ENCODE results near the gene AMPD3. TPM values are rescaled to one million over a fixed set of nuclear protein-coding genes. Genes with fewer than 3 reads are reported as not detected.

AMPD3 gene
- total and polyA plus RNA-seq, 2 of the 13 experiments (the other 11 are each of a cell fraction or from before 2014, with no cell fraction given), result 0.33 to 2.3 TPM

- TF ChIP-seq ZNF710 (CRISPR knock-in tag; IDR thresholded peaks at IDR 0.05; ENCODE audit: borderline replicate concordance), result no peak
- TF ChIP-seq ZNF263 (CRISPR knock-in tag; IDR thresholded peaks at IDR 0.05), result no peak
- TF ChIP-seq PAXIP1 (CRISPR knock-in tag; conservative IDR thresholded peaks at IDR 0.05), result no peak
- no peak for TF ChIP-seq HDAC1 (CRISPR knock-in tag; IDR thresholded peaks at IDR 0.05)
- no peak for TF ChIP-seq AHR (CRISPR knock-in tag; IDR thresholded peaks at IDR 0.05)
Observed at GRCh38 chr11:10459029-10459970, 4.2 kb downstream of the AMPD3 start (continued).

Measured in HepG2 (cell line).